GM10266 (cell line): Measurements from ENCODE around the gene KLHL8.
A peak's percentile ranks its signal among the peaks of the same experiment; 100 is the strongest.

ENCODE experiments used
- DNase-seq: peaks from one replicate; pipeline ENCODE4 v3.0.0; 2012; ENCODE audit errors: extremely low spot score
- TF ChIP-seq, protein P1 (sequence below): IDR thresholded peaks from 2 replicates; pipeline ENCODE4 v1.5.1; 2012; ENCODE audit warnings: mild to moderate bottlenecking, low read depth; ENCODE audit not compliant: control insufficient read depth, insufficient read depth; ENCODE audit errors: missing control alignments

KLHL8 gene

DNA sequence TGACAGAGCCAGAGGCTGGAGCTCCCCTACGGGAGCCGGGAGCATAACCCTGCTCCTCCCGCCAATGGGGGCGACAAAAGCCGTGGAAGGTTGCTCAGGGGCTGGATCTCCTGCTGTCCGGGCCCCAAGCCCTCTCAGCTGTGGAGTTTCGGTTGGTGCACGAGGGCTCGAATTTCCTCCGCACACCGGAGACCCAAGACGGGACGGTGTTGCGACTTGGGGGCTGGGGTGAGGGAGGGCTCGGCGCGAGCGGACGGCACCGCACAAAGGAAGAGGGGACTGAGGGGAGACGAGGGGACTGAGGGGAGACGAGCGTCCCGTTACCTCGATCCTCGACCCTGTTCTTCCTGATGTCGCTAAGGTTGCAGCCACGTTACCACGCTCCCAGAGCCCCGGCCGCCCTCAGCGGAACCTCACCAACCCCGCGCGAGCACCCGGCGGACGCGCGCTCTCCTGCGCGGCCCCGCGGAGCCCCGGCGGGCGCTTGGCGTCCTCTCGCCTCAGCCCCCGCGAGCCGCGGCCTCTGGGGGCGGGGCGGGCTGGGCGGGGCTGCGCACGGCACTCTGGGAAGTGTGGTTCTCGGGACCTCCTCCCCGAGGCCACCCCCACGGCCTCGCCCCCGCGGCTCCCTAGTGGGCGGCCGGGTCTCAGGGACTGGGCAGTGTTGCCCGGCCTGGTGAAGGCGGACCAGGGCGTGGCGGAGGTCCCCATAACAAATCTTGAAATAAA lies at the start of gene KLHL8:
Gene KLHL8 (minus strand): TSS at position 525 of the 729 bp plus-strand sequence. CDS start 25,079 bp downstream, outside the sequence.
- TF ChIP-seq, protein P1, sequence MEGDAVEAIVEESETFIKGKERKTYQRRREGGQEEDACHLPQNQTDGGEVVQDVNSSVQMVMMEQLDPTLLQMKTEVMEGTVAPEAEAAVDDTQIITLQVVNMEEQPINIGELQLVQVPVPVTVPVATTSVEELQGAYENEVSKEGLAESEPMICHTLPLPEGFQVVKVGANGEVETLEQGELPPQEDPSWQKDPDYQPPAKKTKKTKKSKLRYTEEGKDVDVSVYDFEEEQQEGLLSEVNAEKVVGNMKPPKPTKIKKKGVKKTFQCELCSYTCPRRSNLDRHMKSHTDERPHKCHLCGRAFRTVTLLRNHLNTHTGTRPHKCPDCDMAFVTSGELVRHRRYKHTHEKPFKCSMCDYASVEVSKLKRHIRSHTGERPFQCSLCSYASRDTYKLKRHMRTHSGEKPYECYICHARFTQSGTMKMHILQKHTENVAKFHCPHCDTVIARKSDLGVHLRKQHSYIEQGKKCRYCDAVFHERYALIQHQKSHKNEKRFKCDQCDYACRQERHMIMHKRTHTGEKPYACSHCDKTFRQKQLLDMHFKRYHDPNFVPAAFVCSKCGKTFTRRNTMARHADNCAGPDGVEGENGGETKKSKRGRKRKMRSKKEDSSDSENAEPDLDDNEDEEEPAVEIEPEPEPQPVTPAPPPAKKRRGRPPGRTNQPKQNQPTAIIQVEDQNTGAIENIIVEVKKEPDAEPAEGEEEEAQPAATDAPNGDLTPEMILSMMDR: peak; percentile 26

DNA sequence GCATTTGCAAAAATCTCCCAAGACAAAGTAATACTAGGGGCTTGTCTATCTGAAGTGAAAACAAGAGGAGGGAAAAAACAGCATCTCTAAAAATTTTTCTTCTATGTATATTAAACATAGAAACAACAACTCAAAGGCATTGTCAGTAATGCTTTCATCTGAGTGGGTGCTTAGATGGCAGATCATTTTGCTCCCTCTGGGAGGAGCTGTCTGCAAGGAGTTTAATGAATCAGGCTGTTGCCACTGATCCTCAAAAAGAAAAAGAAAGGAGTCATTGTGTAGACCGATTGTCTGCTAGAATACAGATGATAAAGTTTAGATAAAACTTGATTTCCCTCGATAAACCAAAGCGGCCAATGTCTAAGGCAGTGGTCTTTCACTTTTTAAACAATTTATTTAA lies 49.7 kb upstream of the KLHL8 start:
- DNase-seq: peak; percentile 15

More for the DNA sequence above, at the start of gene KLHL8:
- DNase-seq: peak; percentile 95

DNA sequence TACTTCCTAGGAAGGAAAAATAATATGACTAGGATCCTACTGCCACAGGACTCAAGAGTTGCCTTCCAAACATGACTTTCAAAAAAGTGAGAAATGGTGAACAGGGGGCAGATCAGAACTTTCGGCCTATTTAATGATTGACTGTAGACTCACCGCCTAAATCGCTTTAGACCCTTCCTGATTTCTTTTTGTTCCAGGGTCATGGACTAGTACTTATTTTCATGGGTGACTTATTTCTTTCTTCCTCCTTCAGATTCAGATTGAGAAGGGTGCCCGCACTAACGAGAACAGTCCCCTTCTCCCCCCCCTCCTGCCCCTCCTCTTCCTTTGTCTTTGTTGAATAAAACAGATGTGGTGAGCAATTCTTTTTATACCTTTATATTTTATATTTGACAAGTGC lies 48.0 kb upstream of the KLHL8 start:
- TF ChIP-seq, protein P1: no peak
- DNase-seq: no peak

More for the DNA sequence above, 49.7 kb upstream of the KLHL8 start:
- TF ChIP-seq, protein P1: no peak

DNA sequence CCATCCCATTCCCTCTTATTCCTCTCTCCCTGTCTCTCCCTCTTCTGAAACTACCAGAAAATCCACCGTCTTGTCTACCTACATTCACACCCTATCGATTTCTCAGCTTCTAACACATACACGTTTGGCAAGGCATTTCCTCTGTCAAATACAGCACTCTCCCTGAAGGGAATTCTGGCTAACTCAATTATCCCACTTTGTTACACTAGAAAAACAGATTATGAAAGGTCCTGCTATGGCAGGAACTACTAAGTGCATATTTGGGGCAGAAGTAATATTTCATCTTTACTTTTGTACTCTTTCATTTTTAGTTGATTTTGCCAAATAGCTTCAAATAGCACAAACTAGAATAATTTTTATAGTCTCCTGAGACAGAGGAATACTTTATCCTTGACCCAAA lies 46.6 kb upstream of the KLHL8 start:
- no peak for DNase-seq
- TF ChIP-seq, protein P1: no peak

DNA sequence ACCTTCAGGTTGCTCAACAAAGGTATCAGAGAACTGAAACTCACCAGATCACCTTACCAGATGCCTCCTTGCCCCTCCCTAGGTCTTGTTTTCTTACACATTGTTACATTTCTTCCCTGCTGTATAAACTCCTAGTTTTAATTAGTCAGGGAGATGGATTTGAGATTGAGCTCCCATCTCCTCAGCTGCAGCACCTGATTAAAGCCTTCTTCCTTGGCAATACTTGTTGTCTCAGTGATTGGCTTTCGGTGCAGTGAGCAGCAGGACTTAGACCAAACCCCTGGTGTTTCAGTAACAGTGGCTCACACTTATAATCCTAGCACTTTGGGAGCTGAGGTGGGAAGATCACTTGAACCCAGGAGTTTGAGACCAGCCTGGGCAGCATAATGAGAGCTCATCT lies 42.5 kb upstream of the KLHL8 start:
- no peak for DNase-seq
- TF ChIP-seq, protein P1: no peak

DNA sequence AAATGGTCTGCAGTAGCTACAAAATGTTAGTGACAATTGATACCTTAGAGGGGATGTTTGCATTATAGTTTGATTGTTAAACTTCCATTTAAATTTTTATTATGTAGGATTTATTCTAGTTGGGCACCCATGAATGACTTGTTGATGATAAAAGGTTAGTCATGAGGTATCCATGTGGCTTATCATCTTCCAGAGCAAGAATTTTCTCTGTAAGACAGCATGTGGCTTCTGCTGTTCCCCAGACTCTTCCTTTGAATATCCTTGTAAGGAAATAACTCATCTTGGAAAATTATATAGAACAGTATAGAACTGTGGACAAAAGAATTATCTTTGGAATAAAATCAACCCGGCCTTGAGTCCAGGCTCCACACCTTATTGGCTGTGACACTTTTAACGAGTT lies 40.1 kb upstream of the KLHL8 start:
- TF ChIP-seq, protein P1: no peak
- DNase-seq: no peak

DNA sequence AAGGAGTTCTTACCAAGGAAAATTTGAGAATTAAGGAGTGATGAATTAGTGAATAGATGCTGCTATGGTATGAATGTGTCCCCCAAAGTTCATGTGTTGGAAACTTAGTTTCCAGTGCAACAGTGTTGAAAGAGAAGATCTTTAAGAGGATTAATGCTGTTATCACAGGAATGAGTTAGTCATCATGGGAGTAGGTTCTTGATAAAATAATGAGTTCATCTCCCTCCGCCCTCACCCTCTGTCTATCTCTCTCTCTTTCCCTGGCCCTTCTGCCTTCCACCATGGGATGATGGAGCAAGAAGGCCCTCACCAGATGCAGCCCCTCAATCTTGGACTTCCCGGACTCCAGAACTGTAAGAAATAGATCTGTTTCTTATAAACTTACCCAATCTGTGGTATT lies 38.3 kb upstream of the KLHL8 start:
- DNase-seq: no peak
- TF ChIP-seq, protein P1: no peak
